ENCODE measurements around the gene TPSAB1.

DNA sequence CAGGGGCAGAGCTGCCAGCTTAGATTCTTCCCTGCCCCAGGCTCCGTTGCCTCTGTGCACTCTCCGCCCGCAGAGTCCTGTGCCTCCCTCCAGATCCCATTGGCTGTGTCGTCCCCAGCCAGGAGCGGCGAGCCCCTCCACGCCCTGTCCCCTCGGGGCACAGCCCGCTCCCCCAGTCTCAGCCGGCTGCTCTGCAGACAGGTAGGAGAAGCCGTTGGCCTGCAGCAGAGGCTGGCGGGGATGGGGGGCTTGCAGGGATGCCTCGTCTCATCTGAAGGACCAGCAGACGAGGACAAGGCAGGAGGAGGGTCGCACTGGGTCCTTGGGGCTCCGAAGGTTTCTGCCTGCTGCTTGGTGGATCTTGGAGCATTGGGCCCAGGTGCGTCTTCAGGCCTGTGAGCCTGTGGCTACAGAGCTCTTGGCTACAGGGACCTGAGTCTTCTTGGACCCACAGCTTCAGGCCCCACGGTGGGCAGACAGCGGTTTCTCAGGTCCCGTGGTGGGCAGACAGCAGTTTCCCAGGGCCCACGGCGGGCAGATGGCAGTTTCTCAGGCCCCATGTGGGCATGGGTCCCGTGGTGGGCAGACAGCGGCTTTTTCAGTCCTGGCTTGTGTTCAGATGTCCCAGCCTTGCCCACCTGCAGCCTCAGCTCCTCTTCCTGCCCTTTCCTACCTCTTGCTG is 21.4 kb upstream of the TPSAB1 start:
- TF ChIP-seq, protein P1, sequence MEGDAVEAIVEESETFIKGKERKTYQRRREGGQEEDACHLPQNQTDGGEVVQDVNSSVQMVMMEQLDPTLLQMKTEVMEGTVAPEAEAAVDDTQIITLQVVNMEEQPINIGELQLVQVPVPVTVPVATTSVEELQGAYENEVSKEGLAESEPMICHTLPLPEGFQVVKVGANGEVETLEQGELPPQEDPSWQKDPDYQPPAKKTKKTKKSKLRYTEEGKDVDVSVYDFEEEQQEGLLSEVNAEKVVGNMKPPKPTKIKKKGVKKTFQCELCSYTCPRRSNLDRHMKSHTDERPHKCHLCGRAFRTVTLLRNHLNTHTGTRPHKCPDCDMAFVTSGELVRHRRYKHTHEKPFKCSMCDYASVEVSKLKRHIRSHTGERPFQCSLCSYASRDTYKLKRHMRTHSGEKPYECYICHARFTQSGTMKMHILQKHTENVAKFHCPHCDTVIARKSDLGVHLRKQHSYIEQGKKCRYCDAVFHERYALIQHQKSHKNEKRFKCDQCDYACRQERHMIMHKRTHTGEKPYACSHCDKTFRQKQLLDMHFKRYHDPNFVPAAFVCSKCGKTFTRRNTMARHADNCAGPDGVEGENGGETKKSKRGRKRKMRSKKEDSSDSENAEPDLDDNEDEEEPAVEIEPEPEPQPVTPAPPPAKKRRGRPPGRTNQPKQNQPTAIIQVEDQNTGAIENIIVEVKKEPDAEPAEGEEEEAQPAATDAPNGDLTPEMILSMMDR (conservative IDR thresholded peaks at IDR 0.05; ENCODE audit: low read depth, low read length), result no peak
- TF ChIP-seq EZH2 (IDR thresholded peaks at IDR 0.05; ENCODE audit: low read length, unreplicated experiment), result no peak

Data from PC-3 (cell line).